ENCODE results near the gene CKB.
"Not testable (repeated sequence)": the region's sequence is repeated elsewhere in the genome, so short reads cannot be mapped to it uniquely, and the experiment has no call there.

CKB gene

DNA sequence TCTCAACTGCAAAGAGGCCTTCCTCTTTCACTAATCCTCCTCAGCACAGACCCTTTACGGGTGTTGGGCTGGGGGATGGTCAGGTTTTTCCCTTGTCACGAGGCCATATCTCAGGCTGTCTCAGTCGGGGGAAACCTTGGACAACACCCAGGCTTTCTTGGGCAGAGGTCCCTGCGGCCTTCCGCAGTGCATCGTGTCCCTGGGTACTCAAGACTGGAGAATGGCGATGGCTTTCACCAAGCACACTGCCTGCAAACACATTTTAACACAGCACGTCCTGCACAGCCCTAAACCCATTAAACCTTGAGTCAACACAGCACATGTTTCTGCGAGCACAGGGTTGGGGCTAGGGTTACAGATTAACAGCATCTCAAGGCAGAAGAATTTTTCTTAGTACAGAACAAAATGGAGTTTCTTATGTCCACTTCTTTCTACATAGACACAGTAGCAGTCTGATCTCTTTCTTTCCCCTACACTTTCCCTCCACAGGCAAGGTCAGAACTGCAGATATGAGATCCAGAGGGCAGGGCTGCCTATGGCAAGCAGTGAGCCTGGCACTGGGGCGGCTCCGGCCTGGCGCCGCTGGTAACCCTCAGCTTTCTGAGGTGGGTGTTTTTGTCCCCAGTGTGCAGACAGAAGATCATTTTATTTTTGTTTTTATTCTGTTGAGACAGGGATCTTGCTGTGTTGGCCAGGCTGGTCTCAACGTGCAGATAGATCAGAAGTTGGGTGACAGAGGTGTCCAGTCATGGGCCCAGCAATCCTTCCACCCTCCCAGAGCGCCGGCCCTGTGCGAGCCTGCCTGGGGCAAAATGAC, 3.0 kb upstream of the CKB start:
- DNase-seq = not testable (repeated sequence)

DNA sequence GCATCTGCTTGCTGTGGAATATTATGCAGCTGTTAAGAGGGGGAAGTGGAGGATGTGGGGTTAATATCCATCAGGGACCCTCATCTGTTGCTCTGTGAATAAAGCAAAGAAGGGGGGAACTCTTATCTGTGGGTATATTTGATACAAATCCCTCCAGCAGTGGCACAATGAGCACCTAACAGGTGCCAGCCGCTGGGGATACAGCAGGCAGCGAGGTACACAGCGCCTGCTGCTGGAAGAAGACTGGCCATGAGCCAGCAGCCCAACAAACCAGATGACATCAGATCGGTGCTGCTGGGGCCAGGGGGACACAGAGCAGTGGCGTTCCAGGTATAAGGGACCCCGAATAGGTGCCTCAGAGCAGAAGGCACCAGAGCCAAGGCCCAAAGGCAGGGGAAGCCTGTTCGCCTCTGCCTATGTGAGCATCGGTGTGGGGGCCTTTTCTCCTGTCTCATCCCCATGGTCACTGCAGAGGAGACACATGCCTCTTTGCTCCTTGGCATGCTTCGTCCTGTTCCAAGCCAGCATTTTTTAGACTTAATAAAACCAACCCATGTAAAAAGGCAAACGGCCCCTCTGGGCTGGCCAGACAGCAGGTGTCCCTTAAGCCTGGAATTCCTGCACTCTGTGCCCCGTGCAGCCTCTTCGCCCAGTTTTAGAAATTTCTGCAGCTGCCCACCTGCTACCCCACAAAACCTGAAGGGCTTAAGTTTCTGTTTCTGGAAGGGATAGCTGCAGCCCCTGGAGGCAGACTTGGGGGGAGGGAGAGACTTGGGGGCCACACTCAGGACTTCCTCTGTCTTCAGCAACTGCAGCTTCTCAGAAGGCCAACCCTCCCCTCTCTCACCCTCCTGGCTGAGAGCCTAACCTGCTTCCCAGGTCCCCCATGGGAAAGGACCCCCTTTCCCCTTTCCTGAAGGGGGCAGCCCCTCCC, 1.6 kb upstream of the CKB start:
- no peak for DNase-seq

DNA sequence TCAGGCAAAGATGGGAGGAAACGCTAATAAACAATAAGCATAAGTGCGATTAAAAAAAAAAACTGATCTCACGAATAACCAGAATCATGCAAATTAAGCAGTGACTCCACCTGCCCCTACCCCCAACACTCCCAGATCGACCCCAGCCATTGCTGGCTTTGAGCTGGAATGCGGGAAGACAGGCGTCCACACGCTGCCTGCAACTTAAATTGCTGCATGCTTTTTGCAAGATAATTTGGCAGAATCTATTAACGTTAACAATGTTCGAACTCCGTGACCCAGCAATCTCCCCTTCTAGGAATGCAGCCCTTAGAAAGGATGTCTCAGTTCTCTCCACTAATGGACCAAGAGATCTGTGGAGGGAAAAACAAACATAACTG, 935 bp upstream of the CKB start:
- DNase-seq = no peak

DNA sequence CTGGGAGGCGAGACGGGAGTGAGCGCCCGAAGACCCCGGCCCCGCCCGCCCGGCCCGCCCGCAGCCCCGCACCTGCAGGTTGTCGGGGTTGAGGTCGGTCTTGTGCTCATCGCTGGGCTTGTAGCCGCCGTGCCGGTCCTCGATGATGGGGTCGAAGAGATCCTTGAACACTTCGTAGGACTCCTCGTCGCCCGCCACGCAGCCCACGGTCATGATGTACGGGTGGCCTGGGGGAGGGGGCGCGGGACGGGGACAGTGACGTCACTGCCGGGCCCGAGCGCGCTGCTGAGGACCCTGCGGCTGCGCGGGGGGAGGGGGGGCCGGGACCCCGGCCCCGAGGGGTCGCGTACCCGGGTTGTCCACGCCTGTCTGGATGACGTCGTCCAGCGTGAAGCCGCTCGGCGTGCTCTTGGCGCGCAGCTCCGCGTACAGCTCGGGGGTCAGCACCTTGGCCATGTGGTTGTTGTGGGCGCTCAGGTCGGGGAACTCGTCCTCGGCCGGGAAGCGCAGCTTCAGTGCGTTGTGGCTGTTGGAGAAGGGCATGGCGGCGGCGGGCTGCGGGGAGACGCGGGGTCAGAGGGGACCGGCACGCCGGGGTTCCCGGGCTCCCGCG, 573 bp downstream of the CKB start:
- DNase-seq = no peak

DNA sequence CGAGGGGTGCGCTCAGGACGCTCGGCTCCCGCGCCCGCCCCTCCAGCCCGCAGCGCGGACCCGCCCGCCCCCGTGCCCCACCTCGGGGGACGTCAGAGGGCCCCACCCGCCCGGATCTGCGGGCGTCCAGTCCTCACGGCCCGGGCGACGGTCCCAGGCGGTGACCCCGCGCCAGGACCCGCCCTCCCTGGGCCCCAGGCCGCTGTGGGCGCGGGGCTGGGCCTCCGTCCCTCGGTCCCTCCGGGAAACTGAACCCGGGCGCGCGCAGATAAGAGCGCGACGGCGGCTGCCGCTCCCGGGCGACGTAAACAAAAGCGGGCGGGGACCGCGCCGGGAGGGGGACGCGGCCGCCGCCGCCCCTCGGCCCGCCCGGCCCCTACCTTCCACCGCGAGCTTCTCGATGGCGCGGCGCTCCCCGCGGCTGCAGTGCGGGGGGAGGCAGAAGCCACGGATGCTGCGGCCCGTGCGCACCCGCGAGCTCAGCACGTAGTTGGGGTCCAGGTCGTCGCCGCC, 1.1 kb downstream of the CKB start:
- no peak for DNase-seq

DNA sequence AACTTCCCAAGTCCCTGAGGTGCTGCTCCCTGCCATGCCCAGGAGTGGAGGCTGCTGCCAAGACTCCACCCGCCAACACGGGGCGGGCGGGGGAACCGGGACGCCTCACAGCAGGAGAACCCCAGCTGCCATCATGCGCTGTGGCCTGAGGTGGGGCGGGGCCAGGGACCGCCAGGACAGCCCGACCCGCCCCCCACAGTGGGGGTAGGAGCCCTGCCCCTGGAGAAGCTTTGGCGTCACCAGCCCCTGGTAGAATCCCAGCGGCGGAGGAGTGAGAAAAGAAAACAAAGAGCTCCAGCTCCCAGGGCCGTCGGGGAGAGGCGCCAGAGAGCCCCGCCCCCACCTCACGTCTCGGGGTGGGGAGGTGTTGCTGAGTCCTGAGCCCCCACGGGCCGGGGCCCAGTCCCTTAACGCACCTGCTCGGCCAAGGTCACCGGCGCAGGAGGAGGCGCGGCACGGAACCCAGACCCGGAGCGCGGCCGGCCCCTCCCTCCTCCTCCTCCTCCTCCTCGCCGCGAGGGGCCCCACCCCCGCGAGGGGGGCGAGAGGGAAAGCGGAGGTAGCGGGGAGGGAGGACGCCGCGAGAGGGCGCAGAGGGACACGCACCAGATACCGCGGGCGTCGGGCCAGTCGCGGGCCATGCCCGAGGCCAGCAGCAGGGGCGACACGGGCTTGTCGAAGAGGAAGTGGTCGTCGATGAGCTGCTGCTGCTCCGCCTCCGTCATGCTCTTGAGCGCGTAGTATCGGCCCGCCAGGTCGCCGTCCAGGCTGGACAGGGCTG, 1.8 kb downstream of the CKB start:
- DNase-seq = no peak

DNA sequence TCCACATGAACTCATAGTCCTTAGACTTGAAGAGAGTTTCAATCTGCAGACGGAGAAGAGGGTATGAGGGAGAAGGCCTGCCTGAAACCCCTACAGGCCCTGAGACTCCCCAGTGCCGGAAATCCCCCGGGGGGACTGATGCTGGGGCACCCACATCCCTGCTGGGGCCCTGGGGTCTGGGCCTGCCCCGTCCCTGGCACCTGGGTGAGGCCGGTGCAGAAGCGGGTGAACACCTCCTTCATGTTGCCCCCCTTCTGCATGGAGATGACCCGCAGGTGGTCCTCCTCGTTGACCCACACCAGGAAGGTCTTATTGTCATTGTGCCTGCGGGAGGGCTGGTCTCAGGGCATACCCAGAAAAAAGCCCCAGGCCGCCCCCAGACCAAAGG, 2.4 kb downstream of the CKB start:
- no peak for DNase-seq

DNA sequence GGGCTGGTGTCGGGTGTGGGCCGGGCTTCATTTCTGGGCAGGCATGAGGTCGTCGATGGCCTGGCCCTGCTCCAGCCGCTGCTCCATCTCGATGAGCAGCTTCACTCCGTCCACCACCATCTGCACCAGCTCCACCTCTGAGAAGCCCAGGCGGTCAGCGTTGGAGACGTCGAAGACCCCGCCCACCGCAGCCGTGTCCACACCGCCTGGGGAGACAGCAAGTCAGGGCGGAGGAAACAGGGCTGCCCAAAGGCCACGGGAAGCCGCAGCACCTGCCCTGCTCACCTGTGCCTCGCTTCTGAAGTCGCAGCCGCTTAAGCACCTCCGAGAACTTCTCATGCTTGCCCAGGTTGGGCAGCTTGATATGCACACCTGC, 2.8 kb downstream of the CKB start:
- DNase-seq = no peak

DNA sequence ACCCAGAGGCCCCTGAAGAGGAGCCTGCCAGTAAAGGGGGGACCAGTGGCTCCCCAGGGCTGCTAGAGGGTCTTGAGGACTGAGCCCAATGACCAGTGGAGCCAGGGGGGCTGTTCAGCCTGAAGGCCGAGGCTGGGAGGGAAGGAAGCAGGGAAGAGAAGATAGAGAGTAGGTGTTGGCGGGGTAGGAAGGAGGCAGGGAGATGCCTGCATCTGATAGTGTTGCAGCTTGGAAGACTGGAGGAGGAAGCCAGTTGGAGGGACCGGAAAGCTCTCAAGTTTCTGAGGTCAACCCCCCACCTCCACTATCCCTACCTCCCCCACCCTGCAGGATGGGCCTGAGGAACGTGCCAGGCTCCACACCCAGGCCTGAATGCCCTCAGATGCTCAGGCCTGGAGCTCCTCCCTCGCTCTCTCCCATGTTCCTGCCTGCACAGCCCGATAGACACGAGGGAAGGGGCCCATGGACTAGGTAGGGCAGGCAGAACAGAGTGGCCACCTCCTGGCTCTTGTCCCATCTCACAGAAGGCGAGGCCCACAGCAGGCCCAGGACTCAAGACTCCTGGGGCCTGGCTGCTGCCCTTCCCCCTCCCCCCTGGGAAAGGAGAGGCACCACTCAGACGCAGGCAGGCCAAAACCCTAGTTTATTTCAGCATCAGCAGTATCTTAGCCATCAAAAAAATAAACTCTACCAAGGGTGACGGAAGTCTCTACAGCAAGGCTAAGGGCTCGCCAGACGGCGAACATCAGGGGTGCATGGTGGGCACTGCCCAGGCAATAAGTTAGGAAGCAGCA, 3.4 kb downstream of the CKB start:
- DNase-seq = no peak

DNA sequence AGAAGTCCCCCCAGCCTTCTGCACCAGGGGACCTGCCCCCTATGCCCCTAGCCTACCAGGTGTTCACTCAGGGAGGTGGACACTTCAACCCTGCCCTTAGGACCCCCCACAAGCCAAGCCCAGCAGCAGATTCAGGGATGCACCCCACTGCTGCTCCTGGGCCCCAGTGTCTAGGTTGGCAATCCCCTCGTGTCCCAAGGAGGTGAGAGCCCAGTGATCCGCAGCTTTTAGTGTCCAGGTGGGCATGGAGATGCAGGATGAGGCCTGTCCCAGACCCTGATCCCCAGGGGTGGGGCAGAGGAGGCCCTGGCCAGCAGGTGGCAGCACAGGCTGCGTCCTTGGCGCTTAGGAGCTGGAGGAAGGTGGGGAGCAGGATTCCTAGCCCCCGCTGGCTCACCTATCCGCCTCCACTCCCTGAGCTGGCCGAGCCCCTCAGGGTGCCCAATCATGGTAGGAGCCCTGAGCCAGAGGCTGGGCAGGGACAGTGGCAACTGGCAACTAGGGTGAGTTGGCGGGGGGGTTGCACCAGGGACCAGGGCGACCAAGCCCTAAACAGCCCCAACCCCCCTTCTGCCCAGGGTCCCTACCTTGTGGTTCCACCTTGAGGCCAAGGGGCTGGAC, 4.1 kb downstream of the CKB start:
- no peak for DNase-seq

DNA sequence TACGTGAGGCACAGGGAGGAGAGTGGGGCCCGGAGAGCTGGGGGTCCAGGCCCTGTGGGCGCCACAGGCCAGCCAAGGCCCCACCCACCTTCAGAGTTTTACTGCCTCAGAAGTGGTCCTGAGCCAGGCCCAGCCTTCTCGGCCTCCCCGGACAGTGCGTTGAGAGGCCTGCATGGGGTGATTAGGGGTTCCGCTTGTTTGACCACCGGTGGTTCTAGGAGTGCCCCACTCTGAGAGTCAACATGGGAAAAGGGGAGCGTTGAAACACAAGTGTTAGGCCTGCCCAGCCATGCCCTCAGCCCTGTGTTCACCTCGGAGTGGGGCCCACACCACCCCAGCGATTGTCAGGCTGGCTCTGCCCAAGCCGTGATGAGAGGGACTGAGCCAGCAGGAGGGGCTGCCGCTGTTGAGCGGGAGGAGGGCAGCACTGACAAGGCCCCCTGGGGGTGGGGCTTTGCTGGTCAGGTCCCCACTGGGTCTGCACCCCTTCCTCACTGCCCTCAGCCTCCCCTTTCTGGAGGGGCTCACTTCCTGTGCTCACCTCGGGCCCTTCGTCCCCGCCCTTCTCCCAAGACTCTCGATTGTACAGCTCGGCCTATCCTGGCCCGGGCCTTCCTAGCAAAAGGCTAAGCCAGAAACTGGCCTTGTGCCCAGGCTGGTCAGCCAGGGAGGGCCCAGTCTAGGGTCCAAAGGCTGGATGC, 4.8 kb downstream of the CKB start:
- DNase-seq = no peak

DNA sequence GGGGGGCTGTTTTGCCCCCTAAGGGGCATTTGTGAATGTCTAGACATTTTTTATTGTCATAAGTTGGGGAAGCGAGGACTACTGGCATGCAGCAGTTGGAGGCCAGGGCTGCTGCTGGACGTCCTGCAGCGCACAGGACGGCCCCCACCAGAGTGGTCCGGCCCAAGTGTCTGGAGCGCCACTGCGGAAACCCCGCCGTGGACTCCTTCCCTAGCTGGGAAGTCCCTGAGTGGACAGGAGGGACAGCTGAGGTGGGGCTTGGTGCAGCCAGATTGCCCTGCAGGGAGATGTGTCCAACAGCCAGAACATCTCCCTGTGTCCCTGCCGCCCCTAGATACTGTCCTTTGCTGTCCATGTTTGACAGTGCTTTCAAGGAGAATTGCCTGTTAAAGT, 5.5 kb downstream of the CKB start:
- DNase-seq = no peak

DNA sequence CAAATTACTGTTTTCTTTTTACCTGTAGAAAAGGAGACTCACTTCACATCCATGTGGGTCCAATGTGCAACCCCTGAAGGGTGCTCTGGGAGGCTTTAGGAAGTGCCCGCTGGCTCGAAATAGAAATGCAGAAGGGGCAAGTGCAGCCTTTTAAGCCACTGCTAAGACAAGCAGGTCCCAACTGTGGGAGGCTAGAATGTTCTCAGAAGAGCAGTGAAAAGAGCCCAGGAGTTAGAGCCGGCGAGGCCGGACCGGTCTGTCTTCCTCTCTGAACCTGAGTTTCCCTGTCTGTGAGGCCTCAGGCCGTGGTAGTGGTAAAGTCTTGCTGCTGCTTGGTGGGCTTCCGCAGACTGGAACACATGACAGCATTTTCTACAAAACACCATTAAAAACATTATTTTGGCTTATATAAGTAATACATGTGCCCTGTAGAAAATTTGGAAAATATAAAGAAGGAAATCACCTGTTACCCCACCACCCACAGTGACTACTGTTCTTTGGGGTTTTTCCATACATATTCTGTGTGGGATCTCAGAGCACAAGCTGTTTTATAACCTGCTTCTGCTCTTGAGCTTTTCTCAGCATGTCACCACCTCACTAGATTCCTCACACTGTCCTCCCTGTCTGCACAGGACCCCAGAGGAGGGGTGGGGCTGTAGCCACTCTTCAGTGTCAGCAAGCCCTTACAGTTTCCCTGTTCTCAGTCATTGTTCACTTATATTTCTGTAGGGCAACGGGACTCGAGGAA, 6.0 kb downstream of the CKB start:
- no peak for DNase-seq

DNA sequence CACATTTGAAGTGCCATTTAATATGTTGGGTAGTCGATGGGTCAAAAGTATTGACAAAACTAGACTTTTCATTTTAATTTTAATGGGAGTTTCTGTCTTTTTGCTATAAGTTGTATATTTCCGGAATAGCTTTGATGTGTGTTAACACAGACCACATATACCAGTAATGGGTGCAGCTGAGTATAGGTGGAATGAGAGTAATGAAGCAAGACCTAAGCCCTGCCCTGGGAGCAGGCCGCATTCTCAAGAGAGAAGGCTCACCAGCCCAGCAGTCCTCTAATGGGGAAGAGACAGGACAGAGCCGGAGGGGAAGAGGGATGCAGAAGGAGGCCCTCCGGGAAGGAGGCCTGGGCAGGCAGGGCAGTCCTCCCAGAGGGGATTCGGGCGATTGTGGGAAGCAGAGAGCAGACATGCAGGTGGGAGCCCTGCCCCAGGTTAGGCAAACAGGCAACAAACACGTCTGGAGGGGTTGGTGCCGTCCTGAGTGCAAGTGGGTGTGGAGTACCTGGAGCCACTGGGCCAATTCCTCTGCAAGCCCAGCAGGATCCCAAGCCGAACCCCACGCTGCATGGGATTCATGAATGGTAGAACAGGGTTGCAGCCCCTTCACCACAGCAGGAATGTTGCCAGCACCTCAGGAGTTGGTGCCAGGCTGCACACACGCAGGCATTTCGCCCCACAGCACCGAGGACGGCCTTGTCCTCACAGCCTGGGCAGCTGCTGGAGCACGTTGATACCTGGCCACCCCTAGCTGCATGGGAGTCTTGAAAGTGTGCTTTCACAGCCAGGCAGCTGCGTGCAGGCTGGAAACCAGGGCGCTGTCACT, 7.8 kb downstream of the CKB start:
- DNase-seq = no peak

DNA sequence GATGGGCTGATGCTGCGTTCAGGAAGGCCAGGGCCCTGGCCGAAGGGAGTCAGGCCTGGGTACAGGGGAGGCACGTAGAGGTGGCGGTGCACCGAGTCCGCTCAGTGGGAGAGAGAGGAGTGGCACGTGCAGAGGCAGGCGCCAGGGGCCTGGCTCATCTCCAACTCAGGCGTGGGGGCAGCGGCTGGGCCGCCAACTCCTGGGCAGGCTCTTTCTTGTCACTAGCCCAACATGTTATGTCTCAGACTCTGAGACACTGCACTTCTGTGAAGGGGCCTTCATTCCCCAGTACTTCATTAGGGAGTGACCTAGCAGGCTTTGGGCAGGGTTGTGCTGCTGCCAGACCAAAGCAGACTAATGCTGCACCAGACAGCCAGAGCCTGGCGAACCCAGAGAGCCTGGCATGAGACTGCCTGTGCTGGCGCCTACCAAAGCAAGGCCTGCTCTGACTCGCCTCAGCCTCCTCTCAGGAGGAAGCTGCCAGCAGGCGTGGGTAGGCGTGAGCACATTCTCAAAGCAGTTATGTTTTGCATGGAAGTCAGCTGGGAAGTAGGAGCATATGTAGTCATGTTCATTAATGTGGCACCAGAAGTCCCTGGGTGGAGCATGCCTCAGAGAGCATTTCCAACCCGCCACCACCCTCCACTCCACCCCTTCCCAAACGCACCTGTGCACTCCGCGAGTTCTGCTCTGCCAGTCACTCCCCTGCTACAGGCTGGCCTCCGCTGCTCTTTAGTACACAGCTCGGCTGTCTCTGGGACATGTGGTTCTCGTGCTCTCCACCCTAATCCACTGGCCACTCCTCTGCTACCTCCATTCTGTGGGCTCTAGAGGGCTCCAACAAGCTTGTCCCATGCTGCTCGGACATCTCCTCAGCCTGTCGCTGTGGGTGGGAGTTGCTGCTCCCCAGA, 9.7 kb downstream of the CKB start:
- DNase-seq = no peak

DNA sequence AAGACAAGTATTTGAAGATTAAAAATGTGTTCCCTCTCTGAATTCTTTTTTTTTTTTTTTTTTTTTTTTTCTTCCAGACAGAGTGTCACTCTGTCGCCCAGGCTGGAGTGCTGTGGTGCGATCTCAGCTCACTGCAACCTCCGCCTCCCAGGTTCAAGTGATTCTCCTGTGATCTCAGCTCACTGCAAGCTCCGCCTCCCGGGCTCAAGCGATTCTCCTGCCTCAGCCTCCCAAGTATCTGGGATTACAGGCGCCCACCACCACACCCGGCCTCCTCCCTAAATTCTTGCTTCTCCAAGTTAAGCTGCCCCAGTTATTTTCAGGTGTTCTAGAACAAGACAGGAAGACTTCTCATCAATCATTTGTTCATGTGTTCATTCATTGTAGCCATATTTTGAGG, 10.4 kb downstream of the CKB start:
- not testable (repeated sequence) for DNase-seq

DNA sequence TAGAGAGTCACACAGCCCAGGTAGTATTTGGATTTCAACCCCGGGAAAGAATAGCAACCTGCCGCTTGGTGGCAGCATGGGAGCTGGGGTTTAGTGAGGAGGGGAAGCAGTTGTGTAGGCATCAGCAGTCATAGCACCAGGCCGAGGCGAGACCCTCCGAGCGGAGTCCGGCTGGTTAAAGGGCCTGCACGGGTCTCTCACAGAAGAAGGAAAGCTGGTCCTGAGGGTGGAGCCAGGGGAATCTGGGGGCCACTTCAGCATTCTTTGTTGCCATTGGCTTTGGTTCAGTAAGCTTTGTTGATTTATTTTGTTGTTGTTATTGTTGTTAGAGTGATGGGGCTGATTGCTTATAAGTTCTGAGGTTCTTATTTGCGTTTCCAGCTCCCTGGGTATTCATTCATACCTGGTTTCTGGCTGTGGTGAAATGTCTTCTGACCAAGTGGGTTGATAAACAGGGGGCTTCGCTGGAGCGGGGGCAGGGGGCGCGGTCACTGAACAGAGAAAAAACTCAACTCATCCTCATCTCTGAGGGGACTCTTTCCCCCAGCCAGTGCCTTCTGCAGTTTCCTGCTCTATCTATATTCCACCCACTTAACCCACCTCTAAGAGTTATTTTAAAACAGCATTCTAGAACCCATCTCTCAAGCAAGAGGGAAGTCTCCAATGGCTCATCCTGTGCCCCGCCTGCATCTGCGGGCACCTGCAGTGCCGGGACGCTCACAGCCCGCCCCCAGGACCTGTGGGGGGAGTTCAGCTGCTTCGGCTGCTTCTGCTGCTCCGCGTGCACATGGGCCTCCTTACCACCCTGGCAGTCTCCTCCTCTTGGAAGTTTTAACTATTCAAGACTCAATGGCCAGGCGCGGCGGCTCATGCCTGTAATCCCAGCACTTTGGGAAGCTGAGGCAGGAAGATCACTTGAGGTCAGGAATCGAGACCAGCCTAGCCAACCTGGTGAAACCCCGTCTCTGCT, 11.6 kb downstream of the CKB start:
- DNase-seq = no peak

All from KG1 (cell line).